Thyroid gland (tissue), 4 donors: ENCODE measurements around the gene ANXA2.

Source experiments
- POLR2A ChIP-seq, 2 donors: fragments of 450-650 bp; IDR thresholded peaks; one replicate each; pipeline ENCODE4 v1.6.1; 2017; ENCODE audit warnings: antibody characterized with exemption in 2 of 2, mild to moderate bottlenecking in 2 of 2, moderate library complexity in 1 of 2
- TF ChIP-seq, protein P1 (sequence below), 6 experiments: fragments of 200-600 bp in 3 of 6; fragments of 450-650 bp in 3 of 6; sonication (generic) in 3 of 6; IDR thresholded peaks; one replicate each; pipeline ENCODE4 v1.5.1; 2016 to 2019; ENCODE audit warnings: antibody characterized with exemption in 6 of 6, mild to moderate bottlenecking in 2 of 6, inconsistent platforms in 1 of 6, moderate library complexity in 1 of 6

DNA sequence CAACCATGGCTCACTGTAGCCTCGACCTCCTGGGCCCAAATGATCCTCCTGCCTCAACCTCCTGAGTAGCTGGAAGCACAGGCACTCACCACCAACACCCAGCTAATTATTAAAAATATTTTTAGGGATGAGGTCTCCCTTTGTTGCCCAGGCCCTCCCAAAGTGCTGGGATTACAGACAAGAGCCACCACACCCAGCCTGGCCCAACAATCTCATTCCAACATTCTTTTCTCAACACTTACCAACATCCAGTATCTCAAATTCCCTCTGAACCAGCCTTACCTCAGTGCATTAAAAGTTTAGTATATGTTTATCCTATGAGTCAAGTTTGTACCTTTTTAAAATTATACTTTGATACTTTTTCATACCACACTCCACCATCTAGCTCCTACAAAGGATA, 25.0 kb downstream of the ANXA2 start:
- TF ChIP-seq, protein P1, sequence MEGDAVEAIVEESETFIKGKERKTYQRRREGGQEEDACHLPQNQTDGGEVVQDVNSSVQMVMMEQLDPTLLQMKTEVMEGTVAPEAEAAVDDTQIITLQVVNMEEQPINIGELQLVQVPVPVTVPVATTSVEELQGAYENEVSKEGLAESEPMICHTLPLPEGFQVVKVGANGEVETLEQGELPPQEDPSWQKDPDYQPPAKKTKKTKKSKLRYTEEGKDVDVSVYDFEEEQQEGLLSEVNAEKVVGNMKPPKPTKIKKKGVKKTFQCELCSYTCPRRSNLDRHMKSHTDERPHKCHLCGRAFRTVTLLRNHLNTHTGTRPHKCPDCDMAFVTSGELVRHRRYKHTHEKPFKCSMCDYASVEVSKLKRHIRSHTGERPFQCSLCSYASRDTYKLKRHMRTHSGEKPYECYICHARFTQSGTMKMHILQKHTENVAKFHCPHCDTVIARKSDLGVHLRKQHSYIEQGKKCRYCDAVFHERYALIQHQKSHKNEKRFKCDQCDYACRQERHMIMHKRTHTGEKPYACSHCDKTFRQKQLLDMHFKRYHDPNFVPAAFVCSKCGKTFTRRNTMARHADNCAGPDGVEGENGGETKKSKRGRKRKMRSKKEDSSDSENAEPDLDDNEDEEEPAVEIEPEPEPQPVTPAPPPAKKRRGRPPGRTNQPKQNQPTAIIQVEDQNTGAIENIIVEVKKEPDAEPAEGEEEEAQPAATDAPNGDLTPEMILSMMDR (IDR thresholded peaks at IDR 0.05): no peak
- no peak for TF ChIP-seq POLR2A (IDR thresholded peaks at IDR 0.05)
